OCI-LY7 (cell line): ENCODE data around the gene ALS2CL. TPM values are rescaled to one million over a fixed set of nuclear protein-coding genes. Genes with fewer than 3 reads are reported as not detected.

Source experiments
- BruUV-seq: library from RNA; stranded (reverse); fragments of 400-500 nt; replicated peaks from 2 replicates; lab custom pipeline; 2021; lab: Mats Ljungman, UMichigan
- CTCF ChIA-PET: fragments of 300-600 bp; sonication (Branson Sonifier 250); formaldehyde crosslinking; loops from one replicate; lab custom pipeline; 2022; ENCODE audit warnings: antibody characterized with exemption; ENCODE audit not compliant: unreplicated experiment; lab: Charles Lee
- POLR2A ChIA-PET: fragments of 300-600 bp; sonication (Branson Sonifier 250); formaldehyde crosslinking; loops from one replicate; lab custom pipeline; 2022; ENCODE audit warnings: antibody characterized with exemption; lab: Charles Lee
- DNase-seq: peaks from one replicate; pipeline ENCODE4 v3.0.0-alpha.2; 2015; ENCODE audit warnings: low spot score
- H2AFZ ChIP-seq: fragments of 200-600 bp; sonication (generic), shearing (Covaris generic); 2 replicates; pipeline ENCODE4 v1.6.1; 2014; ENCODE audit warnings: mild to moderate bottlenecking, antibody characterized with exemption, low read length, moderate library complexity
- H3K27ac ChIP-seq: fragments of 200-600 bp; sonication (generic); 2 replicates; pipeline ENCODE4 v1.5.1; 2014; ENCODE audit warnings: mixed run types, low read depth, mild to moderate bottlenecking, moderate library complexity, low read length, inconsistent platforms; ENCODE audit not compliant: poor library complexity, severe bottlenecking
- H3K36me3 ChIP-seq: fragments of 200-600 bp; sonication (generic); 2 replicates; pipeline ENCODE4 v1.6.1; 2014; ENCODE audit warnings: mild to moderate bottlenecking, antibody characterized with exemption, low read length, moderate library complexity, mixed read lengths; ENCODE audit not compliant: insufficient read depth
- H3K4me1 ChIP-seq: fragments of 200-600 bp; sonication (generic); 2 replicates; pipeline ENCODE4 v1.5.1; 2014; ENCODE audit warnings: mild to moderate bottlenecking, low read length; ENCODE audit not compliant: insufficient read depth, poor library complexity, severe bottlenecking
- H3K4me2 ChIP-seq: fragments of 200-600 bp; sonication (generic); 2 replicates; pipeline ENCODE4 v1.6.1; 2014; ENCODE audit warnings: mild to moderate bottlenecking, low read length
- H3K4me3 ChIP-seq: fragments of 200-600 bp; sonication (generic); 2 replicates; pipeline ENCODE4 v1.5.1; 2014; ENCODE audit warnings: mild to moderate bottlenecking, low read depth, low read length; ENCODE audit not compliant: poor library complexity, severe bottlenecking
- H3K79me2 ChIP-seq: fragments of 200-600 bp; sonication (generic); 2 replicates; pipeline ENCODE4 v1.6.1; 2016; ENCODE audit warnings: low read depth, mild to moderate bottlenecking, low read length, moderate library complexity, mixed read lengths; ENCODE audit not compliant: insufficient read depth
- H3K9me2 ChIP-seq: fragments of 200-600 bp; sonication (generic); 2 replicates; pipeline ENCODE4 v1.6.1; 2016; ENCODE audit warnings: mild to moderate bottlenecking, low read length, mixed read lengths; ENCODE audit not compliant: insufficient read depth
- H3K9me3 ChIP-seq: fragments of 200-600 bp; sonication (generic); 2 replicates; pipeline ENCODE4 v1.6.1; 2014; ENCODE audit warnings: mild to moderate bottlenecking, mixed run types, low read length, mixed read lengths
- H4K20me1 ChIP-seq: fragments of 200-600 bp; sonication (generic); 2 replicates; pipeline ENCODE4 v1.6.1; 2014; ENCODE audit warnings: mild to moderate bottlenecking, antibody characterized with exemption, low read length, moderate library complexity, mixed read lengths; ENCODE audit not compliant: insufficient read depth
- EZH2phosphoT487 ChIP-seq: fragments of 200-600 bp; sonication (generic); IDR thresholded peaks from 2 replicates; pipeline ENCODE4 v1.6.1; 2018; ENCODE audit warnings: low read depth, borderline replicate concordance, mild to moderate bottlenecking, mixed run types, antibody characterized with exemption, low read length, moderate library complexity, mixed read lengths
- intact Hi-C: fragments of 100-400 bp; cut with micrococcal nuclease; formaldehyde crosslinking; loops from one replicate; pipeline ENCODE4 v1.10.0; 2022; ENCODE audit not compliant: unreplicated experiment
- total RNA-seq, 2 experiments: library from RNA; depleted of rRNA in 1 of 2; stranded (reverse); fragments of >200 nt in 1 of 2; shearing (Covaris generic) in 1 of 2; gene quantifications; 2 replicates each; pipeline ENCODE4 v1.2.3, GENCODE V29; 2014 to 2022
- TF ChIP-seq, protein P1 (sequence below): fragments of 200-600 bp; sonication (generic); conservative IDR thresholded peaks from 2 replicates; pipeline ENCODE4 v1.5.1; 2014; ENCODE audit warnings: mild to moderate bottlenecking, antibody characterized with exemption, low read length, moderate library complexity, mixed read lengths

The ALS2CL gene
- total RNA-seq, 2 experiments from 2014 or later, result 0.28 TPM; not detected in 1

DNA sequence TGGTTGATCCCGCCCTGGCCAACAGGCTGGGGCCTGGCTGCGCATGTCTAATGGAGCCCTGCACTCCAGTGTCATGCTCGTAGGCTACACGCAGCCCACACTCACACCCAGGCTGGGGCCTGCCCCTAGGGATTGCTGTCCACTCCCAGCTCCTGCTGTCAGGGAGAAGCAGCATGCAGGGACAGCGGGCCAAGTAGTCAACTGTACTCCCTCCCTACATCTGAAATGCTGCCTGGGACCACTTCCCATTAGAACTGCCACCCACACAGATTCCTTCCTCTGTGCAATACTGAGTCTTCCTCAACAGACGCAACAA lies 16.1 kb downstream of the ALS2CL start:
- POLR2A ChIA-PET, result no interaction called here
- Histone ChIP-seq H2AFZ (no peak overlapping the region), H4K20me1 (no peaks in the 10 kb centered on the region), H3K4me1 (no peaks in the 10 kb centered on the region), H3K79me2 (no peaks in the 10 kb centered on the region), H3K36me3 (no peaks in the 10 kb centered on the region), H3K9me3 (no peaks in the 10 kb centered on the region), H3K4me2 (no peak overlapping the region), H3K9me2 (no peaks in the 10 kb centered on the region), H3K4me3 (no peak overlapping the region), H3K27ac (no peak overlapping the region)
- no TSS peak for BruUV-seq
- DNase-seq, result no peak
- intact Hi-C loops, result no loop called here
- TF ChIP-seq, protein P1, sequence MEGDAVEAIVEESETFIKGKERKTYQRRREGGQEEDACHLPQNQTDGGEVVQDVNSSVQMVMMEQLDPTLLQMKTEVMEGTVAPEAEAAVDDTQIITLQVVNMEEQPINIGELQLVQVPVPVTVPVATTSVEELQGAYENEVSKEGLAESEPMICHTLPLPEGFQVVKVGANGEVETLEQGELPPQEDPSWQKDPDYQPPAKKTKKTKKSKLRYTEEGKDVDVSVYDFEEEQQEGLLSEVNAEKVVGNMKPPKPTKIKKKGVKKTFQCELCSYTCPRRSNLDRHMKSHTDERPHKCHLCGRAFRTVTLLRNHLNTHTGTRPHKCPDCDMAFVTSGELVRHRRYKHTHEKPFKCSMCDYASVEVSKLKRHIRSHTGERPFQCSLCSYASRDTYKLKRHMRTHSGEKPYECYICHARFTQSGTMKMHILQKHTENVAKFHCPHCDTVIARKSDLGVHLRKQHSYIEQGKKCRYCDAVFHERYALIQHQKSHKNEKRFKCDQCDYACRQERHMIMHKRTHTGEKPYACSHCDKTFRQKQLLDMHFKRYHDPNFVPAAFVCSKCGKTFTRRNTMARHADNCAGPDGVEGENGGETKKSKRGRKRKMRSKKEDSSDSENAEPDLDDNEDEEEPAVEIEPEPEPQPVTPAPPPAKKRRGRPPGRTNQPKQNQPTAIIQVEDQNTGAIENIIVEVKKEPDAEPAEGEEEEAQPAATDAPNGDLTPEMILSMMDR, result no peak
- no peak for TF ChIP-seq EZH2phosphoT487
- CTCF ChIA-PET, result no interaction called here

DNA sequence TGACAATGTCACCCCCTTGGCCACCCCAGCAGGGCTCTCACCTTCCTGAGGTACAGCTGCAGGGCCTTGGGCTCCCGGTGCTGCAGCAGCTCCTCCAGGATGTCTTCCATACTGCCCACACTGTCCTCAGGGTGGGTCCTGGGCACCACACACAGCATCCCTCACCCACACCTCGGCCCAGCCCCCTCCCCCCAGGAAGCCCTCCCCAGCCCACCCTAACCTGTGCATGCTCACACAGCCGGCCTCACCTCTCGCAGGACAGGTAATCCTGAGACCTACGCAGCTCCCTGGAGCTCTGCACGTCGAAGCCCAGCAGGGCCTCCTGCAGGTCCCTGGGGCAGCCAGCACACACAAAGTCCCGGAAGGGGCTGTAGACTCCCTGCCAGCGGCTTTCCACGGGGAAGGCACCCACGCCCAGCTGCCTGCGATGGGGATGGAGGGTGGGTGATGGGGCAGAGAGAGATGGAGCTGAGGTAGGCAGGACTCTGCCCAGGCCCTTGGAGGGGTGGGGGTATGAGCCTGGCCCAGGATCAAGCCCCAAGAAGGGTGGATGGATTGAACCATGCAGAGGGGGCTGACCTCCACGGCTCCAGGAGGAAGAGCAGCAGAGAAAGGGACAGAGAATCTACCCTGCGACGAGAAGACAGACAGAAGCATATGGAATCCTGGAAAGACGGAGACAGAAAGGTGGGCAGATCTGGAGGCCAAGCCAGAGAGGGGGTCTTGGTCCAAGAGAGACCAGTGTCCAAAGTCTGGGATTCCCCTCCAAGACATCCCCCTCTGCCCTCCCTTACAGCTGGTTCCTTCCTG lies 16.7 kb downstream of the ALS2CL start:
- ChIA-PET POLR2A (interaction anchor here (0.6 kb wide), 1 partner anchor 40 kb away, joined by 5 read pairs; no protein-coding TSS in a partner anchor), CTCF (no interaction called here)
- intact Hi-C loops, result no loop called here
- no peaks in the 10 kb centered on the region for H3K9me2 ChIP-seq
- H3K4me3 ChIP-seq, result no peak overlapping the region
- no peaks in the 10 kb centered on the region for H3K9me3 ChIP-seq
- H4K20me1 ChIP-seq, result no peaks in the 10 kb centered on the region
- DNase-seq, result no peak
- TF ChIP-seq EZH2phosphoT487, result no peak
- TF ChIP-seq, protein P1, result no peak
- no peak overlapping the region for H3K27ac ChIP-seq
- no peak overlapping the region for H2AFZ ChIP-seq
- BruUV-seq, result no TSS peak
- no peaks in the 10 kb centered on the region for H3K36me3 ChIP-seq
- H3K4me1 ChIP-seq, result no peaks in the 10 kb centered on the region
- no peak overlapping the region for H3K4me2 ChIP-seq
- H3K79me2 ChIP-seq, result no peaks in the 10 kb centered on the region

DNA sequence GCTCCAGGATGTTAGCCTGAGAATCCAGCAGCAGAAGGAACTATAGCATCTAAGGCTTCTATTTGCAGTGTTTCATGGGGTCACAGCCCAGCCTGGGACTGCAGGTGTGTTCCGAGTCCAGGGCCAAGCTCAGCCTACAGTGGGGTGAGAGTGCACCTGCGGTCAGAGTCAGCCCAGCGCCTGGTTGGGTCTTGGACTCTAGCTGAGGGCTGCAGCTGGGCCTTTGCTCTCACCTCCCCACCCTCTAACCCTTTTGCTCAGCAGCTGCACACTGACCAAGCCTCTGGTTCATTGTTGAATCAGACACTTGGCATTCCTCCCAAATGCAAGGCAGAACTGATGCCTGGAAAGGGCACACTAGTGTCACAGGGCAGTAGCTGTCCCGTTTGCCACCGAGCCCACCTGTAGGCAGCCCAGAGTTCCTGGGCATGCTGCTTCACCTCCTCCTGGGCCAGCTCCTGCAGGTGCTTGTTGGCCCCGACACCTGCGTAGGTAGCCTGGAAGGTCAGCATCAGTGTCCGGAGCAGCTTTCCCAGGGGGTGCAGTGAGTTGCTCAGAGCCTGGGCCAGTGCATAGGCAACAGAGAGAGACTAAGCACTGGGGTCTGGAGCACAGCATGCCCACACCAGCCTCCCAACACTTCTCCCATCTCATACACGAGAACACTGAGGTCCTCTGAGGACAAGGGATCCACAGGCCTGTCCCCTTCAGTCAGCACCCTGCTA lies 17.5 kb downstream of the ALS2CL start:
- Histone ChIP-seq H3K4me2 (no peak overlapping the region), H3K9me2 (no peaks in the 10 kb centered on the region), H2AFZ (no peak overlapping the region), H3K79me2 (no peaks in the 10 kb centered on the region), H4K20me1 (no peaks in the 10 kb centered on the region), H3K4me1 (no peaks in the 10 kb centered on the region), H3K36me3 (no peaks in the 10 kb centered on the region), H3K4me3 (no peak overlapping the region), H3K27ac (no peak overlapping the region), H3K9me3 (no peaks in the 10 kb centered on the region)
- DNase-seq, result no peak
- CTCF ChIA-PET, result no interaction called here
- intact Hi-C loops, result no loop called here
- TF ChIP-seq EZH2phosphoT487, result no peak
- TF ChIP-seq, protein P1, result no peak
- no TSS peak for BruUV-seq
- POLR2A ChIA-PET, result no interaction called here
